ENCODE measurements around the gene PDE4D.

- TF ChIP-seq E4F1 (IDR thresholded peaks at IDR 0.05; ENCODE audit: borderline replicate concordance, partially characterized antibody) (no peak), EGR1 (IDR thresholded peaks at IDR 0.05; ENCODE audit: borderline replicate concordance in 1 of 2, low read depth in 2 of 2, low read length in 2 of 2) (no peak), ATF3 (IDR thresholded peaks at IDR 0.05; ENCODE audit: borderline replicate concordance, extremely low read depth, low read depth, low read length) (no peak)
These were observed 641.9 kb downstream of the PDE4D start for GRCh38 chr5:59251627-59252026.

All from GM12878 (cell line).